SK-N-SH (cell line): ENCODE results near the gene UTP11. TPM values are rescaled to one million over a fixed set of nuclear protein-coding genes. Genes with fewer than 3 reads are reported as not detected.

Source experiments
- CTCF ChIA-PET: fragments of 300-600, 350-600 bp; formaldehyde crosslinking; extraction: SDS; loops from one replicate; lab custom pipeline; 2021; lab: Yijun Ruan, JAX
- POLR2A ChIA-PET: fragments of 350-600 bp; sonication (Branson Sonifier 250); formaldehyde crosslinking; extraction: SDS; loops from one replicate; lab custom pipeline; 2020; ENCODE audit warnings: antibody characterized with exemption, inconsistent platforms; lab: Yijun Ruan, JAX
- DNase-seq: peaks from one replicate; pipeline ENCODE4 v3.0.0; 2012
- H2AFZ ChIP-seq: fragments of 200-600 bp; sonication (generic); 2 replicates; pipeline ENCODE4 v1.8.1; 2016; ENCODE audit warnings: antibody characterized with exemption, mild to moderate bottlenecking, low read depth
- H3F3A ChIP-seq: fragments of 200-600 bp; sonication (generic); replicated peaks from 2 replicates; pipeline ENCODE3; 2016; ENCODE audit warnings: antibody characterized with exemption, mild to moderate bottlenecking; ENCODE audit not compliant: insufficient read depth
- H3K27ac ChIP-seq, 2 experiments: fragments of 200-500 bp in 1 of 2; fragments of 200-600 bp in 1 of 2; sonication (Bioruptor generic) in 1 of 2; sonication (generic), shearing (Covaris generic) in 1 of 2; 2 replicates each; pipeline versions ENCODE4 v1.5.1 to v1.6.1; 2014 to 2016; ENCODE audit warnings: low read depth in 2 of 2, inconsistent platforms in 1 of 2, low read length in 1 of 2, mild to moderate bottlenecking in 1 of 2, mixed read lengths in 1 of 2
- H3K27me3 ChIP-seq: fragments of 200-600 bp; sonication (generic), shearing (Covaris generic); 2 replicates; pipeline ENCODE4 v1.6.1; 2016; ENCODE audit warnings: mixed run types; ENCODE audit not compliant: insufficient read depth
- H3K36me3 ChIP-seq, 2 experiments: fragments of 200-500 bp in 1 of 2; fragments of 200-600 bp in 1 of 2; sonication (Bioruptor generic) in 1 of 2; sonication (generic) in 1 of 2; replicated peaks in 1 of 2; 2 replicates each; pipeline versions ENCODE3 to v1.5.1; 2014 to 2016; ENCODE audit warnings: low read length in 1 of 2, mild to moderate bottlenecking in 1 of 2; ENCODE audit not compliant: insufficient read depth in 2 of 2, control insufficient read depth in 1 of 2
- H3K4me1 ChIP-seq, 2 experiments: fragments of 200-500 bp in 1 of 2; fragments of 200-600 bp in 1 of 2; sonication (Bioruptor generic) in 1 of 2; sonication (generic), shearing (Covaris generic) in 1 of 2; 2 replicates each; pipeline versions ENCODE4 v1.5.1 to v1.6.1; 2014 to 2016; ENCODE audit warnings: low read depth in 1 of 2, low read length in 1 of 2, mixed run types in 1 of 2; ENCODE audit not compliant: insufficient read depth in 2 of 2, control insufficient read depth in 1 of 2
- H3K4me2 ChIP-seq: fragments of 200-600 bp; sonication (generic), shearing (Covaris generic); 2 replicates; pipeline ENCODE4 v1.6.1; 2017; ENCODE audit warnings: mixed run types
- H3K4me3 ChIP-seq, 2 experiments: fragments of 200-500 bp in 1 of 2; fragments of 200-600 bp in 1 of 2; sonication (Bioruptor generic) in 1 of 2; sonication (generic), shearing (Covaris generic) in 1 of 2; 2 replicates each; pipeline versions ENCODE4 v1.5.1 to v1.8.1; 2014 to 2016; ENCODE audit warnings: low read depth in 2 of 2, inconsistent platforms in 1 of 2, low read length in 1 of 2, mild to moderate bottlenecking in 1 of 2, mixed read lengths in 1 of 2, moderate library complexity in 1 of 2
- H3K79me2 ChIP-seq: fragments of 200-600 bp; sonication (generic); 2 replicates; pipeline ENCODE4 v1.8.1; 2017; ENCODE audit warnings: mild to moderate bottlenecking; ENCODE audit not compliant: insufficient read depth
- H3K9ac ChIP-seq: fragments of 200-600 bp; sonication (generic); 2 replicates; pipeline ENCODE4 v1.6.1; 2017; ENCODE audit warnings: mixed run types
- H3K9me2 ChIP-seq: fragments of 200-600 bp; sonication (generic); 2 replicates; pipeline ENCODE4 v1.6.1; 2017; ENCODE audit warnings: mixed run types
- H3K9me3 ChIP-seq: fragments of 200-600 bp; sonication (generic); 2 replicates; pipeline ENCODE4 v1.6.1; 2017; ENCODE audit warnings: mixed run types, mild to moderate bottlenecking, moderate library complexity
- H4K20me1 ChIP-seq: fragments of 200-600 bp; sonication (generic); 2 replicates; pipeline ENCODE4 v1.6.1; 2017; ENCODE audit warnings: mild to moderate bottlenecking, mixed run types; ENCODE audit not compliant: insufficient read depth
- JUND ChIP-seq: IDR thresholded peaks from 2 replicates; pipeline ENCODE4 v1.4.0; 2012
- MXI1 ChIP-seq: IDR thresholded peaks from 2 replicates; pipeline ENCODE4 v1.6.1; 2012; ENCODE audit warnings: mild to moderate bottlenecking, low read depth, low read length, improper control_type of control experiment
- RAD21 ChIP-seq: IDR thresholded peaks from 2 replicates; pipeline ENCODE4 v1.6.1; 2012; ENCODE audit warnings: mild to moderate bottlenecking, low read length
- SMC3 ChIP-seq: IDR thresholded peaks from 2 replicates; pipeline ENCODE4 v1.6.1; 2012; ENCODE audit warnings: low read depth, low read length, improper control_type of control experiment
- TEAD4 ChIP-seq: IDR thresholded peaks from 2 replicates; pipeline ENCODE4 v1.4.0; 2012; ENCODE audit warnings: mild to moderate bottlenecking, borderline replicate concordance; ENCODE audit not compliant: insufficient read depth
- WGBS: methylation state at CpG from one replicate; pipeline ENCODE4 v1.1.6; 2017; ENCODE audit warnings: low lambda C conversion rate; 5-methylcytosine and 5-hydroxymethylcytosine counted together
- polyA plus RNA-seq, 3 experiments: library from polyadenylated mRNA; depleted of rRNA; stranded (reverse); fragments of >200 nt; gene quantifications; 2 replicates each; pipeline ENCODE4 v1.2.3, GENCODE V29; 2012
- TF ChIP-seq, protein P1 (sequence below): IDR thresholded peaks from 2 replicates; pipeline ENCODE4 v1.4.0; 2012; ENCODE audit warnings: low read depth, borderline replicate concordance
- TF ChIP-seq, protein P2 (sequence below): IDR thresholded peaks from 2 replicates; pipeline ENCODE4 v1.6.1; 2012; ENCODE audit warnings: mild to moderate bottlenecking, low read depth, low read length, moderate library complexity
- TF ChIP-seq, protein P3 (sequence below): fragments of 150-350 bp; IDR thresholded peaks from 2 replicates; pipeline ENCODE4 v1.6.1; 2017; ENCODE audit warnings: antibody characterized with exemption, low read length, low read depth, borderline replicate concordance

The UTP11 gene
- polyA plus RNA-seq, 1 of the 3 experiments (the other 2 are of a cell fraction) = 26.8 TPM

DNA sequence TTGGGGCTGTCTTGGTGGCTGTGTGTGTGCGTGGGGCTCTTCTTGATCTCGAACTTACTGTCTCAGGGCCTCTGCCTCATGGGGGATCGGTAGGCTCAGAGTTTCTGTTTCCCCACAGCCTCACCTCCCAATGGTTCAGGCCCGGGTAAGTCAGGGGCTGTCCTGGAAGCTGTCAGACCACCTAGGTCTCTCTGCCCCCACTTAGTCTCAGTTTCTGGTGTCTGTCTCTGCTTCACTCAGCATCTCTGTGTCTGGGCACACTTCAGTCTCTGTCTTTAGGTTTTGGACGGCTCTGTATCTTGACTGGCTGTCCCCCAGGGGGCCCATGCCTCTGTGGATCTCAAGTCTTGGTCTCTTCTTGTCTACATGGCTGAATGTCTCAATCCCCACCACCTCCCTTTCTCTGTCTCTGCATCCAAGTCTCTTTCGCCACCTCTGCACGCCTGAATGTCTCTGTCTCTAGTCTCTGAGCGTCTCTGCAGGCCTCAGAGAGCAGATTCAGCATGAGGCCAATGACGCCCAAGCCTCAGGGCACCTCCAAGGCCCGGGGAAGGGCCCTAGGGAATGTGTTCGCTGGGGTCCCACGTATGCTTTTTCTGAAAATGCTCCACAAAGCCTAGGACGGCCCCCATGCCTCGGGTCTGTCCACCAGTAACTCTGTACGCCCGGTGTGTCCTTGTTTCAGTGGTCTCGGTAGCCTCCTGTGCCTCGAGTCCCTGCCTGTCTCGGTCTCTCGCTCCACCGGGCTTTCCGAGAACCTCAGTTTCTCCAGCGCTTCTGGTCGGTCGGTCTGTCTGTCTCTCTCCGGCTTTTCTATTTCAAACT lies 8.0 kb upstream of the UTP11 start:
- peak overlapping the region; percentile 75 for H3K9ac ChIP-seq
- H3K4me2 ChIP-seq = peak overlapping the region; percentile 98
- peak overlapping the region in 1 of 2 experiments; percentile 48; a peak in 1 of 4 replicates for H3K27ac ChIP-seq
- H4K20me1 ChIP-seq = no peaks in the 10 kb centered on the region
- POLR2A ChIA-PET = no interaction called here
- CTCF ChIA-PET = interaction anchor here (1.4 to 5.2 kb wide), 2 partner anchors 14 to 15 kb away, joined by 4 to 37 read pairs; partner anchors contain the start of gene SF3A3
- DNase-seq = peak; percentile 50
- H3K79me2 ChIP-seq = peaks cover 40% of the 10 kb centered on the region
- no peaks in the 10 kb centered on the region for H3K27me3 ChIP-seq
- no peaks in the 10 kb centered on the region for H3K9me2 ChIP-seq
- no peaks in the 10 kb centered on the region for H3K9me3 ChIP-seq
- peak overlapping the region; percentile 66 to 68 for H3K4me3 ChIP-seq
- H3F3A ChIP-seq = peaks cover 24% of the 10 kb centered on the region
- TF ChIP-seq, protein P1, sequence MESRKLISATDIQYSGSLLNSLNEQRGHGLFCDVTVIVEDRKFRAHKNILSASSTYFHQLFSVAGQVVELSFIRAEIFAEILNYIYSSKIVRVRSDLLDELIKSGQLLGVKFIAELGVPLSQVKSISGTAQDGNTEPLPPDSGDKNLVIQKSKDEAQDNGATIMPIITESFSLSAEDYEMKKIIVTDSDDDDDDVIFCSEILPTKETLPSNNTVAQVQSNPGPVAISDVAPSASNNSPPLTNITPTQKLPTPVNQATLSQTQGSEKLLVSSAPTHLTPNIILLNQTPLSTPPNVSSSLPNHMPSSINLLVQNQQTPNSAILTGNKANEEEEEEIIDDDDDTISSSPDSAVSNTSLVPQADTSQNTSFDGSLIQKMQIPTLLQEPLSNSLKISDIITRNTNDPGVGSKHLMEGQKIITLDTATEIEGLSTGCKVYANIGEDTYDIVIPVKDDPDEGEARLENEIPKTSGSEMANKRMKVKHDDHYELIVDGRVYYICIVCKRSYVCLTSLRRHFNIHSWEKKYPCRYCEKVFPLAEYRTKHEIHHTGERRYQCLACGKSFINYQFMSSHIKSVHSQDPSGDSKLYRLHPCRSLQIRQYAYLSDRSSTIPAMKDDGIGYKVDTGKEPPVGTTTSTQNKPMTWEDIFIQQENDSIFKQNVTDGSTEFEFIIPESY = no peak
- TF ChIP-seq TEAD4 = no peak
- TF ChIP-seq, protein P2, sequence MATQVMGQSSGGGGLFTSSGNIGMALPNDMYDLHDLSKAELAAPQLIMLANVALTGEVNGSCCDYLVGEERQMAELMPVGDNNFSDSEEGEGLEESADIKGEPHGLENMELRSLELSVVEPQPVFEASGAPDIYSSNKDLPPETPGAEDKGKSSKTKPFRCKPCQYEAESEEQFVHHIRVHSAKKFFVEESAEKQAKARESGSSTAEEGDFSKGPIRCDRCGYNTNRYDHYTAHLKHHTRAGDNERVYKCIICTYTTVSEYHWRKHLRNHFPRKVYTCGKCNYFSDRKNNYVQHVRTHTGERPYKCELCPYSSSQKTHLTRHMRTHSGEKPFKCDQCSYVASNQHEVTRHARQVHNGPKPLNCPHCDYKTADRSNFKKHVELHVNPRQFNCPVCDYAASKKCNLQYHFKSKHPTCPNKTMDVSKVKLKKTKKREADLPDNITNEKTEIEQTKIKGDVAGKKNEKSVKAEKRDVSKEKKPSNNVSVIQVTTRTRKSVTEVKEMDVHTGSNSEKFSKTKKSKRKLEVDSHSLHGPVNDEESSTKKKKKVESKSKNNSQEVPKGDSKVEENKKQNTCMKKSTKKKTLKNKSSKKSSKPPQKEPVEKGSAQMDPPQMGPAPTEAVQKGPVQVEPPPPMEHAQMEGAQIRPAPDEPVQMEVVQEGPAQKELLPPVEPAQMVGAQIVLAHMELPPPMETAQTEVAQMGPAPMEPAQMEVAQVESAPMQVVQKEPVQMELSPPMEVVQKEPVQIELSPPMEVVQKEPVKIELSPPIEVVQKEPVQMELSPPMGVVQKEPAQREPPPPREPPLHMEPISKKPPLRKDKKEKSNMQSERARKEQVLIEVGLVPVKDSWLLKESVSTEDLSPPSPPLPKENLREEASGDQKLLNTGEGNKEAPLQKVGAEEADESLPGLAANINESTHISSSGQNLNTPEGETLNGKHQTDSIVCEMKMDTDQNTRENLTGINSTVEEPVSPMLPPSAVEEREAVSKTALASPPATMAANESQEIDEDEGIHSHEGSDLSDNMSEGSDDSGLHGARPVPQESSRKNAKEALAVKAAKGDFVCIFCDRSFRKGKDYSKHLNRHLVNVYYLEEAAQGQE = no peak
- TF ChIP-seq RAD21 = no peak
- no peak for TF ChIP-seq SMC3
- TF ChIP-seq, protein P3, sequence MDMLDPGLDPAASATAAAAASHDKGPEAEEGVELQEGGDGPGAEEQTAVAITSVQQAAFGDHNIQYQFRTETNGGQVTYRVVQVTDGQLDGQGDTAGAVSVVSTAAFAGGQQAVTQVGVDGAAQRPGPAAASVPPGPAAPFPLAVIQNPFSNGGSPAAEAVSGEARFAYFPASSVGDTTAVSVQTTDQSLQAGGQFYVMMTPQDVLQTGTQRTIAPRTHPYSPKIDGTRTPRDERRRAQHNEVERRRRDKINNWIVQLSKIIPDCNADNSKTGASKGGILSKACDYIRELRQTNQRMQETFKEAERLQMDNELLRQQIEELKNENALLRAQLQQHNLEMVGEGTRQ = no peak
- no peak for TF ChIP-seq JUND
- TF ChIP-seq MXI1 = peak; percentile 13; the same call in 1 of the 2 replicates
- H2AFZ ChIP-seq = no peak overlapping the region; the same call in 1 of the 2 replicates
- WGBS = 9% methylated on average over 24 of the region's 26 CpGs
- H3K36me3 ChIP-seq = no peaks in the 10 kb centered on the region
- H3K4me1 ChIP-seq = peaks cover 34 to 40% of the 10 kb centered on the region in 2 experiments
